Fibroblast of peridontal ligament (primary cell): Measurements from ENCODE around the gene LENG1.
"Not testable (repeated sequence)": the region's sequence is repeated elsewhere in the genome, so short reads cannot be mapped to it uniquely, and the experiment has no call there.

Experiments
- DNase-seq: peaks from one replicate; pipeline ENCODE4 v3.0.0-alpha.2; 2010; ENCODE audit errors: extremely low read depth

Gene LENG1

GRCh38 chr19:54159352-54160181 lies at the start of gene LENG1:
Gene LENG1, minus strand, starts transcription at chr19:54159721. Its CDS starts 26 bp downstream, at chr19:54159695.
- peak; percentile 100 for DNase-seq

GRCh38 chr19:54208784-54209057 lies 49.2 kb upstream of the LENG1 start:
- DNase-seq, result no peak

- DNase-seq, result peak; percentile 78
These were observed 48.7 kb upstream of the LENG1 start for GRCh38 chr19:54207983-54208783.

- DNase-seq, result no peak
These were observed 48.1 kb upstream of the LENG1 start for GRCh38 chr19:54207676-54207982.

- not testable (repeated sequence) for DNase-seq
These were observed 47.7 kb upstream of the LENG1 start for GRCh38 chr19:54207193-54207592.

- DNase-seq, result no peak
These were observed 47.3 kb upstream of the LENG1 start for GRCh38 chr19:54206831-54207177.

- no peak for DNase-seq
These were observed 46.7 kb upstream of the LENG1 start for GRCh38 chr19:54206030-54206830.

GRCh38 chr19:54204767-54205468 lies 45.4 kb upstream of the LENG1 start:
- no peak for DNase-seq

- no peak for DNase-seq
These were observed 43.7 kb upstream of the LENG1 start for GRCh38 chr19:54203151-54203611.

GRCh38 chr19:54201980-54202379 lies 42.5 kb upstream of the LENG1 start:
- no peak for DNase-seq

- DNase-seq, result peak; percentile 20
These were observed 41.7 kb upstream of the LENG1 start for GRCh38 chr19:54201172-54201701.

GRCh38 chr19:54199401-54199800 lies 39.9 kb upstream of the LENG1 start:
- DNase-seq, result no peak

GRCh38 chr19:54197121-54197520 lies 37.6 kb upstream of the LENG1 start:
- no peak for DNase-seq

GRCh38 chr19:54196536-54196935 lies 37.0 kb upstream of the LENG1 start:
- DNase-seq, result no peak

GRCh38 chr19:54194463-54194862 lies 34.9 kb upstream of the LENG1 start:
- not testable (repeated sequence) for DNase-seq

- no peak for DNase-seq
These were observed 33.5 kb upstream of the LENG1 start for GRCh38 chr19:54193011-54193410.

- no peak for DNase-seq
These were observed 32.4 kb upstream of the LENG1 start for GRCh38 chr19:54191811-54192453.

GRCh38 chr19:54191011-54191810 lies 31.7 kb upstream of the LENG1 start, which contains the start of gene TSEN34:
Gene TSEN34, plus strand, starts transcription at chr19:54191308. Its CDS starts 57 bp downstream, at chr19:54191365.
- peak; percentile 30 for DNase-seq

- peak; percentile 99 for DNase-seq
These were observed 31.0 kb upstream of the LENG1 start for GRCh38 chr19:54190503-54191010.
